SIG-M5 treated with dmso at 0.1 percent for 504 hours (cell line): ENCODE data around the gene NADSYN1.
A peak's percentile ranks its signal among the peaks of the same experiment; 100 is the strongest.
"Not testable (repeated sequence)": the region's sequence is repeated elsewhere in the genome, so short reads cannot be mapped to it uniquely, and the experiment has no call there.

Experiments
- DNase-seq: peaks from one replicate; lab custom pipeline; 2025; ENCODE audit not compliant: unreplicated experiment; lab: John Stamatoyannopoulos, UW

Gene NADSYN1

GRCh38 chr11:71453037-71453917 lies at the start of gene NADSYN1:
Gene NADSYN1, plus strand, starts transcription at chr11:71453203. Its CDS starts 94 bp downstream, at chr11:71453297.
- peak; percentile 83 for DNase-seq

GRCh38 chr11:71404209-71404608 lies 48.8 kb upstream of the NADSYN1 start:
- DNase-seq: no peak

- DNase-seq: no peak
These were observed 46.3 kb upstream of the NADSYN1 start for GRCh38 chr11:71406681-71407080.

- no peak for DNase-seq
These were observed 45.6 kb upstream of the NADSYN1 start for GRCh38 chr11:71407356-71407755.

- no peak for DNase-seq
These were observed 44.2 kb upstream of the NADSYN1 start for GRCh38 chr11:71408826-71409225.

GRCh38 chr11:71410363-71410966 lies 42.5 kb upstream of the NADSYN1 start:
- no peak for DNase-seq

- no peak for DNase-seq
These were observed 38.4 kb upstream of the NADSYN1 start for GRCh38 chr11:71414645-71415044.

GRCh38 chr11:71418643-71419042 lies 34.4 kb upstream of the NADSYN1 start:
- no peak for DNase-seq

GRCh38 chr11:71420455-71421241 lies 32.4 kb upstream of the NADSYN1 start:
- peak; percentile 19 for DNase-seq

GRCh38 chr11:71421392-71421950 lies 31.5 kb upstream of the NADSYN1 start:
- no peak for DNase-seq

GRCh38 chr11:71422318-71422717 lies 30.7 kb upstream of the NADSYN1 start:
- DNase-seq: not testable (repeated sequence)

- no peak for DNase-seq
These were observed 29.7 kb upstream of the NADSYN1 start for GRCh38 chr11:71423181-71423790.

- no peak for DNase-seq
These were observed 27.6 kb upstream of the NADSYN1 start for GRCh38 chr11:71425409-71425808.

GRCh38 chr11:71425860-71426259 lies 27.1 kb upstream of the NADSYN1 start:
- peak; percentile 64 for DNase-seq

- DNase-seq: no peak
These were observed 26.6 kb upstream of the NADSYN1 start for GRCh38 chr11:71426413-71426812.

- DNase-seq: no peak
These were observed 24.1 kb upstream of the NADSYN1 start for GRCh38 chr11:71428861-71429435.

- DNase-seq: no peak
These were observed 23.3 kb upstream of the NADSYN1 start for GRCh38 chr11:71429701-71430100.

- no peak for DNase-seq
These were observed 22.8 kb upstream of the NADSYN1 start for GRCh38 chr11:71430166-71430565.

- DNase-seq: no peak
These were observed 21.7 kb upstream of the NADSYN1 start for GRCh38 chr11:71431271-71431670.
